ENCODE data around the gene PDZD7.

The PDZD7 gene

DNA sequence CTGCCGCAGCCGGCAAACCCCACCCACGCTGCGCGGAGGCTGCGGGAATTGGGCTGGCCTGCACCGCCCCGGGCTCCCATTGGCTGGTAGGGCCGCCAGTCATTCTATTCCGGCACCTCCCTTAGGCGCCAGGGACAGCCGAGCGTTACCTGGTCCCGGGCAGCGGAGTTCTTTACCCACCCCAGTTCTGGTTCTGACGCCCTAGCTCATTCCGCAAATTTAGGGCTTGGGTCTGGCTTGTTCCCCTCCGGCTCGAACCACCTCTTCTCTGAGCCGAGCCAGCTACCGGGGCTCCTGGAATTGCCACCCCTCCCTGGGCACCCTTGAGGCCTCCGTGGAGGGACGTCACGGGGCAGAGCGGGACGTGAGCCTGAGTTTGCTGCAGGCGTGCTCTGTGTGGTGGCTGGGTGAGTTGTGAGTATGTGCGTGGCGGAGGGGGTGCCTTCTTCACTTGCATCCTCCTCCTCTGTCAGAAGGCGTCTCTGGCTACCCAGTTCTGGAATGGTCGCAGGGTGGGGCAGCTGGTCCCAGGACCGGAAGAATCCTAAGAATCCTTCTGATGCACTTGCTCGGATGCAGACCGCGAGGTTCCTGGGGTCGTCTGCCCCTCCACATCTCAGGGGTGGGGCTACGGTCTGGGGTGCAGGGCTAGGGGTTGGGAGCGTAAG is at the start of gene PDZD7, which contains the start of gene SFXN3:
TSS of gene PDZD7 (minus strand) at position 2 of the 668 bp plus-strand sequence. CDS start 910 bp downstream, outside the sequence.
TSS of gene SFXN3 (plus strand) at position 107 of the 668 bp plus-strand sequence. CDS start 3,461 bp downstream, outside the sequence.
- DNase-seq, result peak; percentile 84

DNA sequence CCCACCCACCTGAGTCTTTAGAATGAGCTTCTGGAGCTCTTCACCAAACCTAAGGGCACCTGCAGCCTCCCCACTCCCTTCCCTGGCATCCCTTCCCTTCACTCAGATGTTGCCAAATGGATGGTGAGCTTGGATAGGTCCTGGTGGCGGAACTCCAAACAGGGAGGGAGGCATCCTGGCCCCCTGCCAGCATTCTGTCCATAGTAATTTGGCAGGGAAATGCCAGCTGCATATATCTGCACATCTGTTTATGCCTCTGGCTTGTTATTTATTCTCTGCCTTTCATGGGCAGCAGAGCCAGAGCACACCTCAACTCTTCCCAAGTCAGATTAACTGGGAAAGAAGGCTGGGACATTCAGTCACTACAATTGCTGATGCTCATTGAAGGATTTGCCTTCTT is 48.9 kb upstream of the PDZD7 start:
- DNase-seq, result no peak

DNA sequence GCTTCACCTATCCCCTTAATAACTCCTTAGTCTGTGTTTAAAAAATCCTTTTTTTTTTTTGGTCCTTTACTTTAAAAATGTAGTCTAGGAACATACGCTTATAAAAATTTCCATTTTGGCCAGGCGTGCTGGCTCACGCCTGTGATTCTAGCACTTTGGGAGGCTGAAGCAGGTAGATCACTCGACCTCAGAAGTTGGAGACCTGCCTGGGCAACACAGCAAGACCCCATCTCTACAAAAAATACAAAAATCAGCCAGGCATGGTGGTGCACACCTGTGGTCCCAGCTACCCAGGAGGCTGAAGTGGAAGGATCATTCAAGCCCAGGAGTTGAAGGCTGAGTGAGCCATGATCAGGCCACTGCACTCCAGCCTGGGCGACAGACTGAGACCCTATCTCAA is 45.7 kb upstream of the PDZD7 start:
- DNase-seq, result no peak

DNA sequence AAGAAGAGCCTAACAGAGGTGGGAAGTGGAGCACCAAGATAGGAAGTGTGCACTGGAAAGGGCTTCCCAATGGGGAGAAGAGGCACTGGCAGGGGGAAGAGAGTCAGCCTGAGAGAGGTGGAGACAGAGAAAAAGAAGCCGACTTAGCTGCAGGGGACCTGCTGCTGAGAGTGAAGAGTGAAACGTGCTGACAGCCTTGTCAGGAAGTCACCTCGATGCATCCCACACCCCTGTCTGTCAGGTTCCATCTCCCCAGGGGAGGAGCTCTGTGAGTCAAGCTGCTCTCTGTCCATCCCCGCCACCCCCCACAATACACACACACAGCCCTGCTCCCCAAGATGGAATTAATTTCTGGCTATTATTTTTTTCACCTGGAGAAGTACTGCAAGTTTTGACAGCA is 44.8 kb upstream of the PDZD7 start:
- no peak for DNase-seq

DNA sequence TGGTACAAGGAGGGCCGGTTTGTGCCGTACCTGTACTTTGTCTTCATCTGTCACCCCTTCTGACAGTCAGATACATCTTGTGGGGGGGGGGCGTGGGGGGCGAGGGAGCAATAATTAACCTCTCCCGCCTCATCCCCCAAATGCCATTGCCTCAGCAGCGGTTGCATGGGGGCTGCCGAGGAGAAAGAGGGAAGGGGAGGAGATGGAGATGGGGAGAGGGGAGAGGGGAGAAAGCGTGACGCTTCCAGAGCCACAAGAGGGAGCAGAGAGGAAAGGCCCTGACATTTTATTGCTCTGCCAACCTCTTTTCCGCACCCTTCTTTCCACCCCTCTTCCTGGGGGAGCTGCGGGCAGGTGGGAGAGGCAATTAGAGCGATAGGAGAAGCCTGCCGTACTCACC is 42.7 kb upstream of the PDZD7 start:
- no peak for DNase-seq

DNA sequence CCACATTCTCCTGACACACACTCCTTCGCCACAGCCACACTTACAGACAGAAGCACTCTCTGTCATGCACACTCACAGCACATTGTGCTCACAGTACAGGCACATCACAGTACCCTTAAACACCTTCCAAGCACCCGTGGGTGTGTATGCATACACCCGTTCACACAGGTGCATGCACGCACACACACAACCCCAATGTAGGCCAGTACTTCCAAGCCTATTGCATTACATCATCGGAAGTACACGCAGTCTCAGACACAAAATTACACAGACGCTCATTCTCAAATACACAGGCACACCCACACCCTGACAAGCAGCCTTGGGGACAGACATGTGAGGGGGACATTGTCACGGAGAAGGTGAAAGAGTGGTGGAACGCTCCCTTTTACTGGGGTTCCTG is 42.0 kb upstream of the PDZD7 start:
- DNase-seq, result no peak

DNA sequence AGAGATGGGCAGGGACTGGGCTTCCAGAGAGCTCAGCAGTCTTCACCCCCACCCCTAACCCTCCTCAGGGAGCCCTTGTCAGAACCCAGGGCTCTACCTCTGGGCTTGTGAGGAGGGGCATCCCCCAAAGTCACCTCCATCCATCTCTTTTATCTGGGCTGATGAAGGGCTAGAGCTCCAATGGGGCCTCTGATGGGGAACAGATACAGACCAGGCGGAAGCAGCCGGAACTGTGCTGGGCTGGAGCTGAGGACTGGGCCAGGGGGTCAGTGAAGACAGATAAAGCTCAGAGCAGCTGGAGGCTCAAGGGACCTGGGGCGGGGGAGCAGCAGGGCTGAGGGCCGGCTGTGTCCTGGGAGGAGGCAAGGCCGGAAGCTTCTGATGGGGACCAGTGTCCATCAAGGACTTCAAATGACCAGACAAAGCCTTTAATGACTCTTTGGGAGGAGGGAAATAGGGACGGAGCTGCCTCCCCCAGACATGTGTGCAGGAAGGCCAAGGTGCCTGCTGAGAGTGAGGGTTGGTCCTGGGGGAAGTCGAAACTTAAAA is 41.0 kb upstream of the PDZD7 start:
- DNase-seq, result no peak

DNA sequence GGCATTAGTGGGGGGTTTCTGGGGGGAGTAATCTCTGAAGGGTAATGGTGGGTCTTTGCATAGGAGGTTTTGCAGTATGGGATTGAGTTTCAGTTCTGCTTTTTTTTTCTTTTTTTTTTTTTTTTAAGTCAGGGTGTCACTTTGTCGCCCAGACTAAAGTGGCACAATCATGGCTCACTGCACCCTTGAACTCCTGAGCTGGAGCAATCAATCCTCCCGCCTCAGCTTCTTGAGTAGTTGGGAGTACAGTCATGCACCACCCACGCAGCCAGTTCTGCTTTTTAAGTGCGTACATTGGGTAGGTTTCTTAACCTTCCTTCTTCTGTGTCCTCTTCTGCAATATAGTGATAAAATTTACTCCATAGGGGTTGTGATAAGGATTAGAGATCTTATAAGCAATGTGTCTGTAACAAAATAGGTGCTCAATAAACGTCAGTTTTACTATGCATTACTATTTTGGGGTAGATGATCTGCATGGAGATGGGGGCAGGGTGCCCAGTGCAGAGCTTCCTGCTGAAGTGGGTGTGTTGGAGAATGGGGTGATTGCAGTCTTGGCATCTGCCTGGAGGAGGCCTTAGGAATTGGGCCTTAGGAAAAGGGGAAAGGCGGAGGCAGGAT is 40.4 kb upstream of the PDZD7 start:
- peak; percentile 100 for DNase-seq

DNA sequence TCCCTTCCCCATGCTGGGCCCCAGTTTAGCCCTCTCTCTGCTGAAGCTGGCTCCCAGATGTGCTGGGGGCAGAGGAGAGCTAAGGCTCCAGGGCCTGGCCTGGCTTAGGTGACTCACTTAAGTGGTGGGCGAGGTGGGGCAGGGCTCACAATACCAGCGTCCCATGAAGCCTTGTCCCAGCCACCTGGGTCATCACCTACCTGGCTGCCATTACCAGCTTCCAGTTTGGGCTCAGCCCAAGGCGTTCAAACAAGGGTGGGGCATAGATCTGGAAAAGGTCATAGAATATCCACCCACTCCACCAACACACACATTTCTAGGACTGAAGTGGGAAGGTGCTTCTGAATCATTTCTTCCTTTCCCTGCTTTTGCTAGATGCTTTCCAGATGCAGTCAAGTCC is 39.2 kb upstream of the PDZD7 start:
- DNase-seq, result no peak

DNA sequence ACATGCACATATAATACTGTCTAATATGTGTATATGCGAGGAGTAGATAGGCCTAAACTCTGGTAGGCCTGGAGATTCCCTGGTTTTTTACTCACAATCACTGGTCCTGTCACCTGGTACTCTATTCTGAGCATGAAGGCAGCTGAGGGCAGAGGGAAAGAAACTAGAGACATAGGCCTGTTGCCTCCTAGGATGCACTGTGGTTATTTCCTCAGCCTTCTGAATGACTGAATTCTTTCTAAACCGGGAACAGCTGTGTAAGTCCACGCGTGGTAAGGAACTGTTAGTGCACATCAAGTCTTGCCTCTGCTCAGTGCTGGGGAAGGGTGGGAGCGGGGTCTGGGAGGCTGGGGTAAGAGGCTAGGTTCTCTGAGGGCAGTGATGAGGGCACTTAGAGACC is 38.5 kb upstream of the PDZD7 start:
- DNase-seq, result no peak

DNA sequence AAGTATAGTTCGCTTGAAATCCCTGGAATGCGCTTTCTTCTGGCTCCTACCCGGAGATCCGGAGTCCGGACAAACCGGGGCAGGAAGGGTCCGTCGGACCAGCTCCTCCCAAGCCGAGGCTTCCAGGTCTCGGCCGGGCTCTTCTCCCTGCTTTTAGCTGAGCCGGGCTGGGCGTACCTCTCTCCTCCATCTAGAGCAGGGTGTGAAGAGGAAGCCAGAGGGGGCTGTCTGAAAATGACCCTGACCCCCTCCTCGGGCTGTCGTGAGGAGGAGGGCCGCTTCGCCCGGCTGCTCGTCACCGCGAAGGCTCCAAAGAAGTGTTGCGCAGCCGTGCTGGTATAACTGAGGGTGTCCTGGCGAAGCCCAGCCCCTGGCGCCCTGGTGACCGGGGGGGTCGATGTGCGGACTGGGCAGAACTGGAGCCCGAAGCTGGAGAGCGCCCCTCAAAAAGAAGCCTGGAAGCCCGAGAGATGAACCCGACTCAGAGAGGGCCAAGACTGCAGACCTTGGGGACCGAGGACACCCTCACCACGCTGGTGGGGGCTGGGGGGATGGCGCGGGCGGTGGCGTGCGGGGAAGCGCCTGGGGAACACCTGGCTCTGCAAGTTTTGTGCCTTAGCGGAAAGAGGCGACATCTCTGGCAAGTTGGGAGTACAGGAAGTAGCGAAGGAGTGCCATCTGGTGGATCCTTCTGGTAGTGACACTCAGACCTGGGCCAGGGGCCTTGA is 36.6 kb upstream of the PDZD7 start:
- peak; percentile 71 for DNase-seq

DNA sequence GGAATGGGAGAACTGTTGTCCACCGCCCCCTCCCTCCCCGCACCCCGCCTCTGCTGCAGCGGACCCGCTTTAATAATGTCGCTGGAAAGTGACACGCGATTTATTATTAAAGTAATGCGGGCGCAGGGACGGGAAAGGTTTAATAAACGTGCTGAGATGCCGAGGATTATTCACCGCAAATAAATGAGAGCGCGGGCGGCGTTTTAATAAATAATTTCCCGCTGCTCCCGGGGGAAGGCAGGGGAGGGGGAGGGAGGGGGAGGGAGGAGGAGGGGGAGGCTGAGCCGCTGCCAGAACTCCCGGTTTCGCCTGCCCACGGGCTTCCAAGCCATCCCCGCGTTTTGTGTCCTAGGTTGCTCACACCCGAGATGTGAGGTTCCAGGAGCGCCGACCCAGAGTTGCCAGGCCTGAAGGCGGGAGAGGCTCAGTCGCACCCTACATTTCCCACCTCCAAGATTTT is 36.0 kb upstream of the PDZD7 start:
- DNase-seq, result no peak

DNA sequence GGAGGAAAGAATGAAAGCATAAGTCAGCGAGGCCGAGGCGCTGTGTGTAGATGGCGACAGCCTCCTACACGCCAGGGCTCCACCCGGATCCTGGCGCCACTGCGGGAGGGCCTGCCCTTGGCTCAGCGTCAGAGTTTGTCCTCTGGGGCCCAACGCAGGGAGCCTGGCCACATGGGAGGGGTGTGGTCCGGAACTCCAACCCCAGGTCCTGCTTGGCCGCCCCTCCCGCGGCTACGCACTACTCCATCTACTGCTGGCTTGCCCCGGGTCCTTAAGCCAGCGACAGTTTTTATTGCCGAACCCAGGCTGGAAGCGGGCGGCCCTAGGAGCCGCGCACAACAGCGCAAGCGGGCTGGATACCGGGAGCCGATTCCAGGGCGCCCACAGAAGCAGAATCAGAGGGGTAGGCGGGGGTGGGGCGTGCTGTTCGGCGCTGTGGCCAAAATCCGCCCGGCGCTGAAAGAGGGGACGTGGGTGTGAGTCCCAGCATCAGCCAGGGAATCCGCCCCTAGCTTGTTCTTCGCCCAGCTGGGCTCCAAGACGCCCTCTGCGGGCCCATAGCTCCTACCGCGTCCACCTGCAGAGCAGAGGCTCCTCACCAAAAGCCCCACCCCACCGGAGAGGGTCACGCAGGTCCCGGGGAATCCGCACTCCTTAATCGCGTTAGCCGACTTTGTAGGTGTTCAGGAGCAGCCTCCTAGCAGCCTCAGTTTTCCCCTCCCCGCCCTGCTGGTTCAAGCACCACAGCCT is 35.4 kb upstream of the PDZD7 start:
- DNase-seq, result peak; percentile 50

DNA sequence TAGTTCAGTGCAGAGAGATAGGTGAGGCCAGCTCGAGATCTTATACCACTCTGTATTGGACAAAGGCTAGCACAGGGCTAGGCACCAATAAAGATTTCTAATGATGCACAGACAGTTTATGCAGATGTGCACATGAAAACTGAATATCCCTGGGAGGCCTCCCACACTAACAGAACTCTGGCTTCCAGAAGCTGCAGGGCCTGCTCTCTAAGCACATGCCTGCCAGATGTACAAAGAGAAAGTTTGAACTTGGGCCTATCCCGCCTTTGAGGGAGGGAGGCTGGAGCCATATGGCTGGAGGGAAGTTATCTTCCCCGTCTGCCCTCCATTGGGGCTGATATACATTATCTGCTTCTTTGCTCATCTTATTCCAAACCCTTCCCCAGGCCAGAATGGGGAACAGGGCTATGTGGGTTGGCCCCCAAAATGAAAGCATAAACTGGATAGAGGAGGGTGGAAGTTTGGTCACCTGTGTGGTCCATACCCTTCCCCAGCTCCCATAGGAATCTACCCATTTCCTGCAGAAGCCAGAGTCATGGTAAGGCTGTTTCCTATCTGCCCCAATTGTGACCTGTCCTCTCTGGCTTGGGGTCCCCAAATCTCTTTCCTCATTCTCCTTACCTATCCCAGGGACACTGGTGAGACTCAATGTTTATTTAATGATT is 34.7 kb upstream of the PDZD7 start:
- DNase-seq, result no peak

DNA sequence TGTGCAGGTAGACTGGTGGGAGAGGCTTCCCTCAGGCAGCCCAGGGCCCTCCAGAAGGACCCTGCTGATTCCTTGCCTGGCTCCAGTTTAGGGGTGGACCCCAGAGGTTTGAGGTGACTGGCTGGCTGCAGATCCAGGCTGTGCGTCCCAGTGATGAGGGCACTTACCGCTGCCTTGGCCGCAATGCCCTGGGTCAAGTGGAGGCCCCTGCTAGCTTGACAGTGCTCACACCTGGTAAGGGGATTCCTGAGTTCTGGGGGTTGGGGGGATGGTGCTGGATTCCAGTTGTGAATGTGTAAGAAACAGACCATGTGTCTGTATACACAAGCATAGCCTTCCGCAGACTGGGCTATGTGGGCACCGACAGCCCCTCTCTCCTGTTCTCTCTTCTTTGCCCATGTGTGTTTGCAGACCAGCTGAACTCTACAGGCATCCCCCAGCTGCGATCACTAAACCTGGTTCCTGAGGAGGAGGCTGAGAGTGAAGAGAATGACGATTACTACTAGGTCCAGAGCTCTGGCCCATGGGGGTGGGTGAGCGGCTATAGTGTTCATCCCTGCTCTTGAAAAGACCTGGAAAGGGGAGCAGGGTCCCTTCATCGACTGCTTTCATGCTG is 33.6 kb upstream of the PDZD7 start:
- DNase-seq, result no peak

DNA sequence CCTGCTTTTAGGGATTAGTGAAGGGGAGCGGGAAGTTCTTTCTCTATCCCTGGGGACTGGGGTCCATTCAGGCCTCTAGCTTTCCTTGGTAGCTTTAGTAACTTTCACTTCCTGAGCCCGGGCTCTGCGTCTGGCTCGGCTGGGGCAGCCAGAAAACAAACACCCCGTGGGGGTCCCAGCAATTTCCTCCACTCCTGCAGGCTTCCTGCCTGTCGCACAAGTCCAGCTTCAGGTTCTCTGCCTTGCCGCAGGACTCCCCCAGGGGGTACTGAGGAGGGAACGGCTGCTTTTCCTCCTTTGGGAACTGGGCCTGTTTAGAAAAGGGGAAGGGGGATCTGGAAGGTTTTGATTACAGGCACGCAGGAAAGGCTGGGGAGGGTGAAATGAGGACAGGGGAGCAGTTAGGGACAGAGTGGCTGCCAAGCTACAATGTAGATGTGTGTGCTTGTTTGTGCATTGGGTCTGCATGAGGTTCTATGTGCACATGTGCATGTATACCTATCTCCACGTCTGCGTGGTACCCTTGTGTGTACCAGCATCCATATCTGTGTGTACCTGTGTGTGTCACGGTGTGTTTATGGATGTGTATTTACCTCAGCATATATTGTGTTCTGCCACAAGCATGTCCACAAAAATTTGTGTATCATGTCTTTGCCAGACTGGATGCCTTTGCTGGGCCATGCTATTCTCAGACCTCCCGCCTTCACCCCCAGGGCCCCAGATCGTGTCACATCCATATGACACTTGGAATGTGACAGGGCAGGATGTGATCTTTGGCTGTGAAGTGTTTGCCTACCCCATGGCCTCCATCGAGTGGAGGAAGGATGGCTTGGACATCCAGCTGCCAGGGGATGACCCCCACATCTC is 32.9 kb upstream of the PDZD7 start:
- peak; percentile 32 for DNase-seq

DNA sequence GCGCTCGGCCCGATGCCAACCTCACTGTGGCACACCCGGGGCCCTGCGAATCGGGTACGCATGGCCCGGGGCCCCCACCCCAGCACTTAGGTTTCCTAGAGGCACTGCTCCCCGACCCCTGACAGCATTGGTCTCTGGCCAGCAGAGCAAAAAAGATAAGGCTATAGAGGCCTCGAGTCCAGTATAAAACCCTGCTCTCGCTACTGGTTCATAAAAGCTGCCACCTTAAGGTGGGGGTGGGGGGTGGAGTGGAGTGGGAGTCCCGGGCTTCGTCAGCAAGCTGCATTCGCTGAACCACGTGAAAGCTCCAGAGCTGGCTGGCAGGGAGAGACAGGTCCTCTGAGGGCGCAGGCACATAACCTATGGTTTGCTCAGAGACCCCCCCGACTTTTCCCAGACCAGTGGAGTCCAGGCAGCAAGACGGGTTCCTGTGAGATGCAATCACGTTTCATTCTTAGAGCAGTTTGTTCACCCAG is 32.2 kb upstream of the PDZD7 start:
- no peak for DNase-seq

DNA sequence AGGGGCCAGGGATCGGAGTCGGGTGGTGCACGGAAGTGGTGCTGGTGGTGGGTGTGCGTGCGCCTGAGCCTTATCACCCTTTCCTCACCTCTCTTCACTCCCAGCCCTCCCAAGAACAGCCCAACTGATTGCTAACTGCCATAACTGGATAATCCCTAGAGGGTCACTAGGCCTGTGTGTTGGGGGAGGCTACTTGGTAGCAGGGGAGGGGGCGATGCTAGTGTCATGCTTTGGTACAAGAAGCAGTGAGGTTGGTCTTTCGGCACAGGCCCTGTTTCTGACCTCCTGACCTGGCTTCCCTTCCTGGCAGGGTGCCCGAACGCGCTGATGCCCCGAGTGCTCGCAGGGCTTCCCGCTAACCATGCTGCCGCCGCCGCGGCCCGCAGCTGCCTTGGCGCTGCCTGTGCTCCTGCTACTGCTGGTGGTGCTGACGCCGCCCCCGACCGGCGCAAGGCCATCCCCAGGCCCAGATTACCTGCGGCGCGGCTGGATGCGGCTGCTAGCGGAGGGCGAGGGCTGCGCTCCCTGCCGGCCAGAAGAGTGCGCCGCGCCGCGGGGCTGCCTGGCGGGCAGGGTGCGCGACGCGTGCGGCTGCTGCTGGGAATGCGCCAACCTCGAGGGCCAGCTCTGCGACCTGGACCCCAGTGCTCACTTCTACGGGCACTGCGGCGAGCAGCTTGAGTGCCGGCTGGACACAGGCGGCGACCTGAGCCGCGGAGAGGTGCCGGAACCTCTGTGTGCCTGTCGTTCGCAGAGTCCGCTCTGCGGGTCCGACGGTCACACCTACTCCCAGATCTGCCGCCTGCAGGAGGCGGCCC is 31.5 kb upstream of the PDZD7 start:
- DNase-seq, result peak; percentile 50

DNA sequence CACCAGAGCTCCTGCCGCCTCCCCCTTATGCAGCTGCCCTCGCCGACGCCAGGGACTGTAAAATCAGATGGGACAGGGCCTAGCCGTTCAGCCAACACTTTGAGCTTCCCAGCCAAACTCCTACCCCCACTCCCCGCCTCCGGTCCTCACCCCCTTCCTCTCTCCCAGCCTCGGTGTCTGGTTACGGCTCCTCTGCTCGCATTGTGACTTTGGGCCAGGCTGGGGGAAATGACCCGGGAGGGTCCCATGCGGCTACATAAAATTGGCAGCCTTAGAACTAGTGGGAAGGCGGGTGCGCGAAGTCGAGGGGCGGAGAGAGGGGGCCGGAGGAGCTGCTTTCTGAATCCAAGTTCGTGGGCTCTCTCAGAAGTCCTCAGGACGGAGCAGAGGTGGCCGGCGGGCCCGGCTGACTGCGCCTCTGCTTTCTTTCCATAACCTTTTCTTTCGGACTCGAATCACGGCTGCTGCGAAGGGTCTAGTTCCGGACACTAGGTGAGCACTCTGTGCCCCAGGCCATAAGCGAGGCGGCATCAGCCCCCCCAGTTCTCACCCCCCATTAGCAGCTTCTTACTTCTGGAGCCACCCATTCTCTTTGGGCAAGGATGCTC is 30.8 kb upstream of the PDZD7 start, which contains the start of gene KAZALD1:
TSS of gene KAZALD1 (plus strand) at position 366 of the 608 bp plus-strand sequence. CDS start 604 bp downstream, outside the sequence.
- DNase-seq, result no peak
